ENCODE results near the gene PPP1R12B.
"Not testable (repeated sequence)": the region's sequence is repeated elsewhere in the genome, so short reads cannot be mapped to it uniquely, and the experiment has no call there.

The PPP1R12B gene

GRCh38 chr1:202343652-202344349, 4.7 kb upstream of the PPP1R12B start:
- Histone ChIP-seq H3K4me1 (ENCODE audit: insufficient read depth, poor library complexity, severe bottlenecking) (peaks cover 14% of the 10 kb centered on the region), H3K4me3 (ENCODE audit: severe bottlenecking) (no peak overlapping the region), H3K27me3 (ENCODE audit: insufficient read depth, poor library complexity, severe bottlenecking) (no peaks in the 10 kb centered on the region), H3K9me3 (ENCODE audit: severe bottlenecking) (no peaks in the 10 kb centered on the region), H3K27ac (ENCODE audit: poor library complexity, severe bottlenecking) (no peak overlapping the region), H3K36me3 (ENCODE audit: low read depth) (peaks cover 19% of the 10 kb centered on the region)
- peak; percentile 91 for TF ChIP-seq CTCF (IDR thresholded peaks at IDR 0.05; ENCODE audit: poor library complexity, severe bottlenecking)
- DNase-seq (ENCODE audit: low spot score), result no peak
- no peak for ATAC-seq (ENCODE audit: low read depth)

GRCh38 chr1:202348005-202348508, 442 bp upstream of the PPP1R12B start:
- DNase-seq (ENCODE audit: low spot score) (no peak), ATAC-seq (ENCODE audit: low read depth) (no peak)
- Histone ChIP-seq H3K36me3 (ENCODE audit: low read depth) (no peaks in the 10 kb centered on the region), H3K27ac (ENCODE audit: poor library complexity, severe bottlenecking) (no peak overlapping the region), H3K9me3 (ENCODE audit: severe bottlenecking) (no peaks in the 10 kb centered on the region), H3K27me3 (ENCODE audit: insufficient read depth, poor library complexity, severe bottlenecking) (no peaks in the 10 kb centered on the region), H3K4me1 (ENCODE audit: insufficient read depth, poor library complexity, severe bottlenecking) (peaks cover 7% of the 10 kb centered on the region), H3K4me3 (ENCODE audit: severe bottlenecking) (peak overlapping the region; percentile 66)
- no peak for TF ChIP-seq CTCF (IDR thresholded peaks at IDR 0.05; ENCODE audit: poor library complexity, severe bottlenecking)

- no peaks in the 10 kb centered on the region for H3K36me3 ChIP-seq (ENCODE audit: low read depth)
- no peak for TF ChIP-seq CTCF (IDR thresholded peaks at IDR 0.05; ENCODE audit: poor library complexity, severe bottlenecking)
- no peaks in the 10 kb centered on the region for H3K27me3 ChIP-seq (ENCODE audit: insufficient read depth, poor library complexity, severe bottlenecking)
- H3K4me3 ChIP-seq (ENCODE audit: severe bottlenecking), result peak overlapping the region; percentile 66
- peaks cover 7% of the 10 kb centered on the region for H3K4me1 ChIP-seq (ENCODE audit: insufficient read depth, poor library complexity, severe bottlenecking)
- ATAC-seq (ENCODE audit: low read depth) (no peak), DNase-seq (ENCODE audit: low spot score) (no peak)
- peak overlapping the region; percentile 32 for H3K27ac ChIP-seq (ENCODE audit: poor library complexity, severe bottlenecking)
- no peaks in the 10 kb centered on the region for H3K9me3 ChIP-seq (ENCODE audit: severe bottlenecking)
These were observed 868 bp downstream of the PPP1R12B start for GRCh38 chr1:202349206-202349928.

GRCh38 chr1:202351725-202352124, 3.2 kb downstream of the PPP1R12B start:
- Histone ChIP-seq H3K36me3 (ENCODE audit: low read depth) (no peaks in the 10 kb centered on the region), H3K9me3 (ENCODE audit: severe bottlenecking) (no peaks in the 10 kb centered on the region), H3K27ac (ENCODE audit: poor library complexity, severe bottlenecking) (no peak overlapping the region), H3K4me3 (ENCODE audit: severe bottlenecking) (no peak overlapping the region), H3K4me1 (ENCODE audit: insufficient read depth, poor library complexity, severe bottlenecking) (peaks cover 7% of the 10 kb centered on the region), H3K27me3 (ENCODE audit: insufficient read depth, poor library complexity, severe bottlenecking) (no peaks in the 10 kb centered on the region)
- ATAC-seq (ENCODE audit: low read depth) (no peak), DNase-seq (ENCODE audit: low spot score) (no peak)
- TF ChIP-seq CTCF (IDR thresholded peaks at IDR 0.05; ENCODE audit: poor library complexity, severe bottlenecking), result no peak

GRCh38 chr1:202352583-202353197, 4.2 kb downstream of the PPP1R12B start:
- not testable (repeated sequence) for ATAC-seq (ENCODE audit: low read depth); H3K4me1 ChIP-seq (ENCODE audit: insufficient read depth, poor library complexity, severe bottlenecking); H3K9me3 ChIP-seq (ENCODE audit: severe bottlenecking); DNase-seq (ENCODE audit: low spot score); H3K4me3 ChIP-seq (ENCODE audit: severe bottlenecking); H3K36me3 ChIP-seq (ENCODE audit: low read depth); H3K27ac ChIP-seq (ENCODE audit: poor library complexity, severe bottlenecking); H3K27me3 ChIP-seq (ENCODE audit: insufficient read depth, poor library complexity, severe bottlenecking)

Data from RWPE2 (cell line).